Common myeloid progenitor, CD34-positive (primary cell): ENCODE data around the gene PPP1R15B.

ENCODE experiments used
- CTCF ChIA-PET: fragments of 350-600 bp; sonication (Branson Sonifier 250); formaldehyde crosslinking; loops from one replicate; lab custom pipeline; 2021; ENCODE audit warnings: antibody characterized with exemption; lab: Charles Lee
- POLR2A ChIA-PET: fragments of 350-600 bp; sonication (Branson Sonifier 250); formaldehyde crosslinking; loops from one replicate; lab custom pipeline; 2021; ENCODE audit warnings: antibody characterized with exemption; lab: Charles Lee
- DNase-seq, 3 donors: peaks; one replicate each; pipeline versions ENCODE4 v3.0.0 to v3.0.0-alpha.2; 2013
- H3K27ac ChIP-seq, 2 experiments: 1 replicate in 1 of 2; 2 replicates in 1 of 2; pipeline ENCODE4 v1.7.0; 2013; ENCODE audit warnings: inconsistent platforms in 2 of 2, low read length in 2 of 2, mild to moderate bottlenecking in 2 of 2, low read depth in 1 of 2, moderate library complexity in 1 of 2; ENCODE audit not compliant: severe bottlenecking in 2 of 2, insufficient read depth in 1 of 2, poor library complexity in 1 of 2
- H3K27me3 ChIP-seq, 5 experiments: replicated peaks in 2 of 5; 1 replicate in 3 of 5; 2 replicates in 2 of 5; pipeline versions ENCODE4 v1.6.1 to v1.7.0; 2013; ENCODE audit warnings: low read length in 4 of 5, mild to moderate bottlenecking in 2 of 5, moderate library complexity in 2 of 5, inconsistent platforms in 1 of 5; ENCODE audit not compliant: insufficient read depth in 5 of 5, control insufficient read depth in 4 of 5
- H3K36me3 ChIP-seq, 4 experiments: 1 replicate in 2 of 4; 2 replicates in 2 of 4; pipeline versions ENCODE4 v1.6.1 to v1.7.0; 2013; ENCODE audit warnings: low read length in 3 of 4, control low read depth in 1 of 4, mild to moderate bottlenecking in 1 of 4; ENCODE audit not compliant: control insufficient read depth in 4 of 4, insufficient read depth in 4 of 4
- H3K4me1 ChIP-seq, 4 experiments: 1 replicate in 3 of 4; 2 replicates in 1 of 4; pipeline versions ENCODE4 v1.6.1 to v1.7.1; 2013; ENCODE audit warnings: low read length in 3 of 4, mild to moderate bottlenecking in 3 of 4, control low read depth in 1 of 4, inconsistent platforms in 1 of 4, moderate library complexity in 1 of 4; ENCODE audit not compliant: control insufficient read depth in 4 of 4, insufficient read depth in 4 of 4; ENCODE audit errors: control extremely low read depth in 1 of 4
- H3K4me3 ChIP-seq, 7 experiments: 1 replicate in 4 of 7; 2 replicates in 3 of 7; pipeline versions ENCODE4 v1.5.1 to v1.7.0; 2013; ENCODE audit warnings: mild to moderate bottlenecking in 7 of 7, low read length in 6 of 7, moderate library complexity in 6 of 7, inconsistent platforms in 2 of 7, low read depth in 2 of 7, control low read depth in 1 of 7; ENCODE audit not compliant: insufficient read depth in 4 of 7, control insufficient read depth in 1 of 7; ENCODE audit errors: extremely low read depth in 1 of 7
- H3K9me3 ChIP-seq, 5 experiments: 1 replicate in 4 of 5; 2 replicates in 1 of 5; pipeline versions ENCODE4 v1.6.1 to v1.7.1; 2013; ENCODE audit warnings: low read length in 4 of 5, mild to moderate bottlenecking in 2 of 5, inconsistent platforms in 1 of 5, low read depth in 1 of 5, moderate library complexity in 1 of 5; ENCODE audit not compliant: control insufficient read depth in 4 of 5, insufficient read depth in 2 of 5; ENCODE audit errors: control extremely low read depth in 1 of 5
- WGBS: methylation state at CpG from one replicate; pipeline ENCODE4 v1.1.5; 2013; ENCODE audit not compliant: insufficient coverage; 5-methylcytosine and 5-hydroxymethylcytosine counted together

PPP1R15B gene

DNA sequence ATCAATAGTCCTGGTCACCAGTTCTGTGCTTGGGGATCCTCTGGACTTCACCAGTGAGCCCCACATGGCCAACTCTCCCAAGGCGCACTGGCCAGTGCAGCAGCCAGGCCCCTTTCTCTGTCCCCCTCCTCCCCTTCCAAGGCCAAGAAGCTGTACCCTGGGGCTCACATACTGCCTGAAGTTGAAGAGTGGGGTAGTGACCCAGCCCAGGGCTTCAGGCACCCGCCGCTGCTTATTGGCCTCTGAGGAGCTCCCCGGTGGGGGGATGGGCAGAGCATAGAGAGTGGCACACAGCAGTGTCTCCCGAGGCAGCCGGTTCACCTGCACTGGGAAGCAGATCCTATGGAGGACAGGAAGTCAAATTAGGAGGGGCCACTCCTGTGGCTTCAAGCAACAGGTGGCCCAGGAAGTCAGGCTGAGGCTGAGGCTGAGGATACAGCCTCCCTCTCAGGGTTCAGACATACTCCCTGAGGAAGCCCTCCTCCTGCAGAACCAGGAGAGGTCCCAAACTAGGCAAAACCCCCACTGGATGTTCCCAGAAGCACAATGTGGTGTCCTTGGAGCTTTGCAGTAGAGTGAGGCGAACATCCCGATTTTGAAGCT lies 38.2 kb upstream of the PPP1R15B start:
- 93% methylated on average over 7 of the region's 8 CpGs for WGBS
- peaks cover 2 to 47% (median 15%) of the 10 kb centered on the region in 4 experiments for H3K4me1 ChIP-seq
- H3K27ac ChIP-seq: no peak overlapping the region
- H3K4me3 ChIP-seq: no peak overlapping the region
- no peaks in the 10 kb centered on the region for H3K9me3 ChIP-seq
- CTCF ChIA-PET: interaction anchor here (8.1 to 26.4 kb wide), 5 partner anchors 11 to 51 kb away, joined by 48 to 916 read pairs (median 212); partner anchors contain the start of gene PIK3C2B
- H3K27me3 ChIP-seq: no peaks in the 10 kb centered on the region
- no peak for DNase-seq
- POLR2A ChIA-PET: interaction anchor here (0.6 to 0.7 kb wide), 2 partner anchors 13 to 47 kb away, joined by 3 to 4 read pairs; no protein-coding TSS in a partner anchor
- peaks cover 3 to 74% (median 34%) of the 10 kb centered on the region in 4 experiments for H3K36me3 ChIP-seq

- peaks cover 4 to 76% (median 38%) of the 10 kb centered on the region in 4 experiments for H3K36me3 ChIP-seq
- H3K4me1 ChIP-seq: peaks cover 2 to 47% (median 15%) of the 10 kb centered on the region in 4 experiments
Measured at GRCh38 chr1:204448991-204449677, 37.5 kb upstream of the PPP1R15B start.

GRCh38 chr1:204448344-204448964 lies 36.8 kb upstream of the PPP1R15B start:
- Histone ChIP-seq H3K36me3 (peaks cover 9 to 83% (median 44%) of the 10 kb centered on the region in 4 experiments), H3K4me1 (peaks cover 2 to 46% (median 15%) of the 10 kb centered on the region in 4 experiments), H3K9me3 (no peaks in the 10 kb centered on the region), H3K27ac (no peak overlapping the region), H3K27me3 (no peaks in the 10 kb centered on the region), H3K4me3 (no peak overlapping the region)
- 89% methylated on average over 7 of the region's 7 CpGs for WGBS
- DNase-seq: no peak
- POLR2A ChIA-PET: no interaction called here
- CTCF ChIA-PET: interaction anchor here (8.1 to 26.4 kb wide), 5 partner anchors 12 to 52 kb away, joined by 48 to 916 read pairs (median 212); partner anchors contain the start of gene PIK3C2B

More at GRCh38 chr1:204448991-204449677, 37.5 kb upstream of the PPP1R15B start:
- H3K9me3 ChIP-seq: no peaks in the 10 kb centered on the region
- no peak overlapping the region for H3K27ac ChIP-seq
- no peaks in the 10 kb centered on the region for H3K27me3 ChIP-seq
- ChIA-PET CTCF (interaction anchor here (8.1 to 26.4 kb wide), 5 partner anchors 11 to 51 kb away, joined by 48 to 916 read pairs (median 212); partner anchors contain the start of gene PIK3C2B), POLR2A (interaction anchor here (0.6 to 0.7 kb wide), 2 partner anchors 14 to 47 kb away, joined by 3 to 4 read pairs; no protein-coding TSS in a partner anchor)
- no peak overlapping the region for H3K4me3 ChIP-seq
- DNase-seq: no peak
- WGBS: 100% methylated on average over 3 of the region's 6 CpGs

DNA sequence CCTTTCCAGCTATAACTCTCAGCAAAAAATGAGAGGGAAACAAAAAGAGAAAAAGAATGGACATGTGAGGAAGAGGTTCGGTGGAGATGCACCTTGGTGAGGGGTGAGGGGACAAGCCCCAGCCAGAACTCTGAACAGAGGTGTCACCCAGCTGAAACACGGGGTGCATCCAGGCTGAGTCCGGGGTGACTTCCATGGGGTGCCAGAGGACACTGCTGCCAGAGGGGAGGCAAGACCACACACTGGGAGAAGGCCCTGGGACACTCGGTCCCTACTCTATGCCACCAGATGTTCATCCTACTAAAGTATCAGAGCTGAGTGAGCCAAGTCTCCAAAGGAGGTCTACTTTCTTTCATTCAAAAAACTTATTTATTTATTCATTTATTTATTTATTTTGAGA lies 36.1 kb upstream of the PPP1R15B start:
- POLR2A ChIA-PET: no interaction called here
- CTCF ChIA-PET: interaction anchor here (1.4 to 26.4 kb wide), 6 partner anchors 13 to 53 kb away, joined by 3 to 916 read pairs (median 201); partner anchors contain the start of gene PIK3C2B
- H3K27ac ChIP-seq: no peak overlapping the region
- H3K27me3 ChIP-seq: no peaks in the 10 kb centered on the region
- peaks cover 15 to 85% (median 51%) of the 10 kb centered on the region in 4 experiments for H3K36me3 ChIP-seq
- peaks cover 2 to 39% (median 8%) of the 10 kb centered on the region in 4 experiments for H3K4me1 ChIP-seq
- H3K4me3 ChIP-seq: no peak overlapping the region
- WGBS: 67% methylated on average over 3 of the region's 4 CpGs
- H3K9me3 ChIP-seq: no peaks in the 10 kb centered on the region
- no peak for DNase-seq

DNA sequence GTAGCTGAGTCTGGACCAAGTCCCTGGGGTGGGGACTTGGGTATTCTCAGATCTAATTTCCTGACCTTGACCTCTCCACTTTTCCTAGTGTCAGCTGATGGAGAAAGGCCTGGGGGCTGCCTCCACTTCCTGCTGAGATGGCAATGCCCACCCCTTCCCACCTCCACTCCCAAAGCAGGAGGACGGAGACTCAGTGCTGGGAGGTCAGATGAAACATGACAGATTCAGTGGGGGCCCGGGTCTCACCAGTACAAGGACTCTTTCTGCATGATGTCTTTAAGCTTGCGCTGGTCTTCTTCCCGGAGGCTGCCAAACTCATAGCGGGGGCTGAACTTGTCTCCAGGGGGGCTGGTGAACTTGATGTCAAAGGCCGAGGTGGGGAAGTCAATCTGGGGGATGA lies 35.6 kb upstream of the PPP1R15B start:
- ChIA-PET POLR2A (interaction anchor here (1.1 kb wide), 1 partner anchor 56 kb away, joined by 3 read pairs; no protein-coding TSS in a partner anchor), CTCF (interaction anchor here (0.7 to 26.4 kb wide), 13 partner anchors 13 to 87 kb away, joined by 3 to 916 read pairs (median 8); partner anchors contain the start of genes MDM4 and PIK3C2B)
- no peak for DNase-seq
- Histone ChIP-seq H3K36me3 (peaks cover 19 to 89% (median 56%) of the 10 kb centered on the region in 4 experiments), H3K9me3 (no peaks in the 10 kb centered on the region), H3K4me3 (no peak overlapping the region), H3K27me3 (no peaks in the 10 kb centered on the region), H3K27ac (no peak overlapping the region), H3K4me1 (peaks cover 0 to 35% (median 3%) of the 10 kb centered on the region in 4 experiments)
- WGBS: 100% methylated on average over 5 of the region's 6 CpGs

DNA sequence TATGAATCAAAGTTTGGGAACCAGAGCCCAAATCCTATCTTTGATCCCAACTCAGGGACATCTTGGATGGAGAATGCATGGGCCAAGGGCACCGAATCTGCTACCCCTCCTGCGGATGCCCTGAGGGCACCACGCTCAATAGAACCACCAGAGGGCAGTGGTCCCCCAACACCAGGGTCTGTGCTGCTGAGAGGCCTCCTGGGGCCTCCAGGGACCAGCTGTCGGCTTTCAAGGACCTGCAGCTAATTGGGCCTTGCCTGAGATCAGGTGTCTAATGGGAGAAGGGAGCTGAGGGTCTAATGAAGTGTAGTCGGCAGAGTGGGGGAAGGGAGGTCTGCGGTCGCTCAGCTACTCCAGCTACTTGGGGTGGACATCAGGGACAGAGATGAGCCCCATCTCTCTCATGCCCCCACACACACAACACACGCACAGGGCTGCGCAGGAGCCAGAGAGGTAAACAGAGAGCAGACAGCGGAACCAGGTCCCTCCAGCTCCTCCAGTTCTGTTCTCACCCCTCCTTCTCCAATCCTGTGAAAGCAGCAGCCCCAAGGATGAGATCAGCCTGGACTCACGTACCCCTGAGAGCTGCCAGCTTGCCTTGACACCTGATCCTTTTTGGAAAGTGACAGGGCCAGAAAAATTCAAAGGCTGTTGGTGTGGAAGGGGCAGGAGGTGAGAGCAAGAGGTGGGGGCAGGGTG lies 34.9 kb upstream of the PPP1R15B start:
- H3K27ac ChIP-seq: no peak overlapping the region
- no peaks in the 10 kb centered on the region for H3K9me3 ChIP-seq
- no peaks in the 10 kb centered on the region for H3K27me3 ChIP-seq
- DNase-seq: peak; percentile 80 to 87 (median 81)
- H3K4me3 ChIP-seq: no peak overlapping the region
- ChIA-PET CTCF (interaction anchor here (0.7 to 26.4 kb wide), 16 partner anchors 14 to 168 kb away, joined by 3 to 916 read pairs (median 6); partner anchors contain the start of genes MDM4 and PIK3C2B), POLR2A (interaction anchor here (0.7 to 1.5 kb wide), 3 partner anchors 48 to 57 kb away, joined by 3 to 8 read pairs (median 4); partner anchors contain the start of gene PIK3C2B)
- 45% methylated on average over 7 of the region's 11 CpGs for WGBS
- peaks cover 19 to 91% (median 61%) of the 10 kb centered on the region in 4 experiments for H3K36me3 ChIP-seq
- H3K4me1 ChIP-seq: peaks cover 0 to 35% (median 3%) of the 10 kb centered on the region in 4 experiments
